NB4 (cell line): ENCODE measurements around the gene SGMS1.

Experiments
- CTCF ChIP-seq: IDR thresholded peaks from one replicate; pipeline ENCODE4 v1.5.1; 2012; ENCODE audit warnings: low read depth, low read length
- MAX ChIP-seq: IDR thresholded peaks from 2 replicates; pipeline ENCODE4 v1.6.1; 2011; ENCODE audit warnings: low read depth, low read length
- MYC ChIP-seq: IDR thresholded peaks from 2 replicates; pipeline ENCODE4 v1.6.1; 2011; ENCODE audit warnings: low read depth, low read length
- POLR2A ChIP-seq: IDR thresholded peaks from 2 replicates; pipeline ENCODE4 v1.6.1; 2011; ENCODE audit warnings: mild to moderate bottlenecking; ENCODE audit not compliant: insufficient read length; ENCODE audit errors: extremely low read depth

- TF ChIP-seq CTCF (no peak), POLR2A (no peak), MYC (no peak), MAX (no peak)
Observed at GRCh38 chr10:50281967-50282522, 341.7 kb downstream of the SGMS1 start.
